AML-193 (cell line): ENCODE results near the gene SERPINI1.

Experiments
- DNase-seq, 2 experiments: peaks; one replicate each; lab custom pipeline; 2025; lab: John Stamatoyannopoulos, UW

The SERPINI1 gene

DNA sequence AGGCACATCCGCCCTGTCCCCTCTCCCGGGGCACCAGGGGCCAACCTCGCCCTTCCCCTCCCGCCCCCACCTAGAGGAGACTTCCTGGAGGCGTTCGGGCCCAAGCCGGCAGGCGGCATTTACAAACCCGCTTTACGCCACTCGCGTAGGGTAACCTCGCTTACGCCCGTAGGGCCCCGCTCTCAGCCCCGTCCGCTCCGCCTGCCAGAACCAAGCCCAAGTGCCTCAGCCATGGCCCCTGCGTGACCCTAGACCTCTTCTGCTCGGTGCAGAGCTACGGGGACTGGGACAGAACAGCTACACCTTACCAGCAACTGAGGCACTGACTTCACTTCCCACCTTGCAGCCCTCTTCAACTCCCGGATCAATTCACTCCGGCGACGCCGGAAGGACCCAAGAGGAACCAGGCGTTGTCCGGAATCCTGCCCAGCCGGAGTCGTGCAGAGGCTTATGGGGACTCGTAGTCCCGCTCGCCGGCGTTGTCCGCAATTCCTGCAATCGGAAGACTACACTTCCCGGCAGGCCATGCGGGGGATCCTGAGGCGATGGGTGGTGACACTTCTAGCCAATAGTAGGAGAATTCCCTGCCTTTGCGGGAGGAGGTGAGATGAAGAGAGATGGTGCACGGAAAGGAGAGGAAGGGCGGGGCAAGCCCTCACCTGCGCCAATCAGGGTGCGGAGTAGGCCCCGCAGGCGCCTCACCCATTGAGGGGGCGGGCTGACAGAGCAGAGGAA lies 856 bp upstream of the SERPINI1 start, which contains the start of gene PDCD10:
TSS of gene PDCD10 (minus strand) at position 395 of the 735 bp plus-strand sequence. CDS start 14,735 bp downstream, outside the sequence.
- peak; percentile 99 to 100 for DNase-seq

- DNase-seq, result no peak
Measured at GRCh38 chr3:167736264-167736787, 805 bp downstream of the SERPINI1 start.

DNA sequence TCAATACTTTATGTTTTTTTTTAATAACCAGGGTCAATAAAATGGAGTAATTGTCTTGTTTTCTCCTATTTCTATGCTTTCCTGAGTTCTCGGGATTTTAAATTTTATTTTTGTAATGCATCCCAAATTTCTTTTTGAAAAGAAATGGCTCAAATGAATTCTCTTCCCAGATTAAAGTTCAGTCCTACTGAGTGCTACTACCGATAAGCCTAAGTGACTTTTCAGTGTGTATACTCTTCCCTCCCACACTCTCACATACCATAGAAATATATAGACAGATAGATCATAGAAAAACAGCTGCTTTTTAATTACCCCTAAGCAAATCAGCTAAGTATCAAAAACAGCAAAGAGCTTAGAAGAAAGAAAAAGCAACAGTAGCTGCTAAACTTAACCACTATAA lies 1.5 kb downstream of the SERPINI1 start:
- DNase-seq, result no peak

- DNase-seq, result no peak
Measured at GRCh38 chr3:167738037-167738436, 2.5 kb downstream of the SERPINI1 start.

DNA sequence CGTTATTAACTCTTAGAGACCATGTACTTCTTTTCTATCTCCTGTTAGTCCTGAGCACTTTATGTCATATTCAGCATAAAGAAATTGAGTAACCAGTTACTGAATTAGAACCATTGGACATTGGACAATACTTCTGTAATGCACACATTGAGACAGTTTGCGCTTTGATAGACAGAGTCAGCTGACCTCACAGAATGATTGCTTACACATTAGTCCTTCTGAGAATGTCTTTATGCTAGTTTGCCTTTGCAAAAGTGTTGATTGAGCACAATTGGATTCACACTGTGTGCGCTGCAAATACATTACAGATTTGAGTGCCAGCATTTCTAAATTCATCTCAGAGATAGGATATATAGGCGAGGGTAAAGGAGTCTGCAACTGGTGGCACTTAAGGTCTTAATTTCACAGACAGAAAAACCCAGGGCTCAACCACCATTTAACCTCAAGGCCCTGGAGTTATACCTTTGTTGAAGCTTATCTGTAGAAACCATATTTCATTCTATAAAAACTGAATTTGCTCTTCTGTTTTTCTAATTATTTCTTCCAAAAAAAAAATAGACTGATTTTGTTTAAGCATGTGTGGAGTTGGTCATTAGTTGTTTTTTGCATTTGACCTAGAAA lies 3.8 kb downstream of the SERPINI1 start:
- DNase-seq, result no peak

DNA sequence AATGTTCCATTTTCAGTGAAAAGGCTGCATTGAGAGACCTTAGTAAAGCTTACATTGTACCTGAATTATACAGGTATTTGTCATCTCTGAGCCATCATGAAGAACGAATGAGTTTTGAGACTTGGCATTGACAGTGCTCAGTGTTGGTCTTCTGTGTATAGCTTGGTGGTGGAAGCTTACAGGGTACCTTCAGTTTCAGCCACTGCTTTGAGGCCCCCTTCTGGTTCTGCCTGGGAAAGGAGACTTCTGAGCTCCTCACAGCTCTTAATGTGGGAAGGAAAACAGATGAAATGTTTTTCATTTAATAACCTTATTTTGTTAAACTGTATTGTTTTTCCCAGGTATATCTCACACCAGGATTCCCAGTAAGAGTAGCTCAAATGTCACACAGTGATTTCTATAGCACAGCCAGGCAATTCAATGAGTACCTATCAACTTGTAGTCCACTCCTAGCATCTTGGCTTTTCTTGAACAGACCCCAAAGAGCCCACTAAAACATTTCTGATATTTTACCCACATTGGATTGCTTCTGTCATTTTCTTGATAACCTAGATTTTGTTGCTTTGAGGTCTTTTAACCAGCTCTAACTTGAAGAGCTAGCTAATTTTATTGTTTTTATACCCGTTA lies 5.6 kb downstream of the SERPINI1 start:
- peak; percentile 59 to 67 for DNase-seq

DNA sequence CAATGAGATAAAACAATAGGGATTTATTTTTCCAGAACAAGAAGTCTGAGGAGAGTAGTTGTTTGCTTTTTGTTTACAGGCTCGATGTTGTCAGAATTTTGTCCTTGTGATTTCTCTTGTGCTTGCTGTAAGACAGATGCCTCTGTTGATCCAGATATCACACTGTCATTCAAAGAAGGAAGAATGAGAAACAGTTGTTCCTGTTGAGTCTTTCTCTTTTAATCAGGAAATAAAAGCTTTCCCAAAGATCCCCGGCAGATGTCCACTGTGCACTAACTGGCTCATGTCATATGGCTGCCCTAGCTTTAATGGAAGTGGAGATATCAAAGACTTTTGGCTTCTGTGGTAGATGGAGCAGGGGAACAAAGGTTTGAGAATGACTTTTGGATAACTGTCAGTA lies 6.8 kb downstream of the SERPINI1 start:
- no peak for DNase-seq

DNA sequence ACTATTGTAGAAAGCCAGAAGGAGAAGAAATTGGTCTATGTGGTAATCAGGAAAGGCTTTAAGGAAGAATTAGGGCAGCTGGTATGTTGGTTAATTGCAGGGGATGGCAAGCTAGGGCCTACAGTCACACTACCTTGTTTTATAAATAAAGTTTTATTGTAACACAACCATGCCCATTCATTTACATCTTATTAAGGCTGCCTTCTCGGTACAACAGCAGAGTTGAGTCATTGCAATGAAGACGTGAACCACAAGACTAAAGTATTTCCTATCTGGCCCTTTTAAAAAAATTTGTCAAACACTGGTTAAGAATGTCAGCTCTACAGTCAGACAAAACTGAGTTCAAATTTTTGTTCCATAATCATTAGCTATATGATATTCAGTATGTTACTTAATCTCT lies 8.3 kb downstream of the SERPINI1 start:
- peak; percentile 50 to 68 for DNase-seq

- DNase-seq, result no peak
Measured at GRCh38 chr3:167749209-167749608, 13.7 kb downstream of the SERPINI1 start.

GRCh38 chr3:167749728-167750127 lies 14.2 kb downstream of the SERPINI1 start:
- no peak for DNase-seq

- no peak for DNase-seq
Measured at GRCh38 chr3:167750272-167750971, 14.9 kb downstream of the SERPINI1 start.

DNA sequence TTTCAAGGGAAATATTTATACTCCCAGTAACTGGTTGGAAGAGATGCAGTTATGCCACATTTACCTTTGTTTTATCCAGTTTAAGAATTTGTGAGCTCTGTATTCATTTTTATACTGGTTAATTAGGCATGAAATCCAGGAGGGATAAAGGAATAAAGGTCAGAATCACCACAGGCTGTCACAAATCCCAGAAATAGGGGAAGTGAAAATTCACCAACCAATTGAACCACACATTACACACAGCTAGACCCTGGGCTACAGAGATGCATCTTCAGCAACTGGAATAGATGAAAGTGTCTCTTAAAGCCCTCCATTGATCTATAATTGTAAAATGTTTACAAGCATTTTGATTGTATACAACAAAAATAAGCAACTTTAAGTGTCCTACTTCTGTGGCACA lies 18.5 kb downstream of the SERPINI1 start:
- no peak for DNase-seq

DNA sequence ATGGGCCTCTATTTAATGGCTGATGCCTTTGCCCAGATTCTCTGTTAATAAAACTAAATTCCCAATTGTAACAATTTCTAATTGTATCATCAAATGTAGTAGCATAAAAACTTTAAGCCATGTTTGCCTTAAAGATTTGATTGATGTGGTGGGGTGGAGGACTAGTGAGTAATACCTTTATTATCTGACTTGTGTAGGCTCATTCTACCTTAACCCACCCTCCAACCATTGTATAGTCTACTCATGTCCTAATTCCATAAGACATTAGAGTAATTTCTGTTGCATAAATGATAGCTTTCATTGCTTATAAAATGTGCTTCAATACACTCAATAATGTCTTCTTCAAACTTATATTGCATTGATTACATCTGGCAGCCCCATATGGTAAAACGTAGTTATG lies 25.8 kb downstream of the SERPINI1 start:
- no peak for DNase-seq

GRCh38 chr3:167762296-167762695 lies 26.8 kb downstream of the SERPINI1 start:
- DNase-seq, result no peak

- DNase-seq, result no peak
Measured at GRCh38 chr3:167772992-167773391, 37.5 kb downstream of the SERPINI1 start.

GRCh38 chr3:167773584-167773983 lies 38.1 kb downstream of the SERPINI1 start:
- no peak for DNase-seq

DNA sequence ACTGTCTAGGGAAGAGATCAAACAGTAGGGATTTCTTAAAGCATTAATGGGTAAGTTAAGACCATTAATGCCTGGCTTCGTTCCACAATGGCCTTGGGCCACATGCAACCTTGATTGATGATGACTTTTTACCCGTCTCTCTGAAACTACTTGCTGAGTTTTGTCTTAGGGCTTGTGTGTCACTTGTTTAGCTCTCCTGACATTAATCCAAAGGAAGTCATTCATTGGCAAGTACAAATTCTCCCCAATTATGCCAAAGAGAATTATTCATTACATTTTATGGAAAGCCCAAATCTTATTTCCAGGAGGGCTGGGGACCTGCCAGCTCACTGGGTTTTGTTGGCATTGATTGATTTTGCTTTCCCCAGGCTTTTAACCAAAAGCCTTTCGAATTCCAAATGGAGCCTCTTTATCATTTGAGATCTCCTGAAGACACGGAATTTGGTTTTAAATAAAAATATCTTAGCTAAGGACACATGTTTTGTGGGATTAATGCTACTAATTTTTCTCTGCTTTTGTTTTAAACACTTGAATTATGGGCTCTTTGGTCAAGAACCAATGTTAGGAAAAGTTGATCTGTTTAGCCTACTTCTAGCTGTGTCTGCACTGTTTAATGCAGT lies 40.7 kb downstream of the SERPINI1 start:
- DNase-seq, result no peak

DNA sequence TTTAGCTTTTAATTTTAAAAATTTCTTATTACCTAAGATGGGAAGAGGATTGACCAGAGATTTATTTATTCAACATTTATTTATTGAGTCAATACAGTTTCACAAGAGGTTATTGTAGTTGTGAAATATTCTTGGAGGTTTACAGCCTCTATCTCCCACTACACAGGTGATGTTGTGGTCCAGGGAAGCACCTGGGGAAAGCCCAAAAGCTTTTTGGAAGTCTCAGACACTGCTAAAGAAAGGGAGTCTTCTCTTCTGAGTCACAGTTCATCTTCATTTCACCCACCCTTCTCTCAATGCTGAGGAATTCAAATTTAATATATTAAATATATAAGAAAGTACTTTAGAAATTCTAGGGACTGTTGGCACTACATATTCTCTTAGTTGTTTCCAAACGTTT lies 41.8 kb downstream of the SERPINI1 start:
- no peak for DNase-seq

GRCh38 chr3:167780214-167780883 lies 44.8 kb downstream of the SERPINI1 start:
- DNase-seq, result no peak

- no peak for DNase-seq
Measured at GRCh38 chr3:167783781-167784180, 48.3 kb downstream of the SERPINI1 start.

GRCh38 chr3:167785790-167786189 lies 50.3 kb downstream of the SERPINI1 start:
- DNase-seq, result no peak
